GOT3 (cell line): ENCODE measurements around the gene SIPA1.

ENCODE experiments used
- DNase-seq: peaks from one replicate; lab custom pipeline; 2025; ENCODE audit warnings: mixed read lengths; lab: John Stamatoyannopoulos, UW

SIPA1 gene

DNA sequence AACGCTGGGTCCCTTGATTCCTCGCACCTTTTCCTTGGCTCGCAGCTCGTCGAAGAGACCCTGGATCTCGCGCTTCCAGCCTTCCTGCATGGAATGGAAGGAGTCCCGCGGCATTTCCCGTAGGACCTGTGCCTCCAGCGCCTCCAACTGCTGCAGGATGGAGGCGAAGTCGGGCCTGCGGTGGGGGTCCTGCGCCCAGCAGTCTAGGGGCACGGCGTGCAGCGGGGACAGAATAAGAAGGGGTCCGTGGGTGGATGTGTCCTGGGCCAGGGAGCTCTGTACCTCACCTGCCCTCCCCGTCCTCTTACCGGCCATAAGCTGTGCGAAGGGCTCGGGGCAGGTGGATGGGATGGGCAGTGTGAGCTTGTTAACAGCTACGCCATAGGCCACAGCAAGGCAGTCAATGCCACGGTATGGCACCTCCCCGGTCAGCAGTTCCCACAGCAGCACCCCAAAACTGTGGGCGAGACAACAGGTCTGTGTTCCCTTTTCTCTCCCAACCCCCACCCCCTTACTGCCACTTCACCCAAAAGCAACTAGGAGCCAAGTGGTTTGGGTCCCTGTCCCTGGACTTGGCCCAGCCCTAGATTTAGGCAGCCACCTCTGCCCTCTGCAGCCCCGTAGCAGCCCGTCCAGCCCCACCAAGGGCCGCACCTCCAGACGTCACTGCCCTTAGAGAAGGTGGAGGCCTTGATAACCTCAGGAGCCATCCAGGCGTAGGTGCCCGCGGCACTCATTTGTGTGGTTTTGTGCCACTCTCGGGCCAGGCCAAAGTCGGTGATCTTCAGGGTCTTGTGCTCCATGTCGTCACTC lies 30.1 kb upstream of the SIPA1 start:
- DNase-seq = no peak

DNA sequence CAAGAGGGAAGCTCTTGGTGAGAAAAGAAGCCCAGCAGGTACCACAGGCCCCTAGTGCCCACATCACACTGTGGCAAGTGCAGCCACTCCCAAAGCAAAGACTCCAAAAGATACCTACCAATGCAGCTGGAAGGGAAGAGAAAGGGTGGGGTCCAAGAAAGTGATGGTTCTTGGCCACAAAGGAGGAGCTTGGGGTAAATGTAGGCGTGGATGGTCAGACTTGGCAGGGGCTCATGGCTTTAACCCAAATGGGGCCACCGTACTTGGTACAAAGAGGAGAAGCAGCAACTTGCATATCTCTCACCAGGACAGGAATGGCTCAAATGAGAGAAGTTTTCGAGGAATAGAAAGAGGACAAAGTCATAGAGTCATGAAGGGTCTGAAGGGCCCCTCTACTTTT lies 28.7 kb upstream of the SIPA1 start:
- DNase-seq = no peak

DNA sequence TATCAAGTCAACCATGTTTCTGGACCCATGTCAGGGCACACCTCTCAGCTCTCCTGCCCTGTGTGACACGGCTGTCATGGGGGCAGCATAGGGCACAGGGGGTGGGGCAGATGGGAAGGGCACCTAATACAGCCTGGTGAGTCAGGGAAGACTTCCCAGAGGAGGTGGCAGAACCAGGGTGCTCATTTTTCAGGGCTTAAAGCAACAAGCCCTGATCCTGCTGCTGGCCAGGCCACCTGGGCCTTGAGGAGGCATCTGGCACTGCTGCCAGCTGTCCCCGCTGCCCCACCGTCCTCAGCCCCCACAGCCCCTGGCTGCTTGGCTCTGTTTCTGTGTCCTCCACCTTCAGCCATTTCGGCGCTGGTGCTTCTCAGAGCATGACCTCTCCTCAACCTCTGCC lies 28.2 kb upstream of the SIPA1 start:
- no peak for DNase-seq

DNA sequence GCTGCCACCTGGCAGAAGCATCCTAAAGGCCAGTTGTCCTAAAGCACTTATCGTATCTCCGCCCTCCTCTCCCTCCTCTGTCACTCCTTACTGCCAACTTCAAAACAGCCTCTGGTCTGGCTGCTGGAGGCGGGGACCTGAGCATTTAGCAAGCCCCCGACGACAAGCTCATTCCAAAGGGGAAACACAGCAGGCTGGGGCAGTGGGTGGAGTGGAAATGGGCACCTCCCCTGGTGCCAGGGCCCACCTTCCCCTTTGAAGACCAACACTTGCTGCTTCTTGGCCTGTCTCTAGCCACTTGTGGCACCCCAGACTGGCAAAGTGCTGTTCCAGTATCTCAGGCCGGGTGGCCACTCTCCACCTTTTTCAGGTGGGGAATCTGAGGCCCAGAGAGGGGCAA lies 27.5 kb upstream of the SIPA1 start:
- DNase-seq = no peak

DNA sequence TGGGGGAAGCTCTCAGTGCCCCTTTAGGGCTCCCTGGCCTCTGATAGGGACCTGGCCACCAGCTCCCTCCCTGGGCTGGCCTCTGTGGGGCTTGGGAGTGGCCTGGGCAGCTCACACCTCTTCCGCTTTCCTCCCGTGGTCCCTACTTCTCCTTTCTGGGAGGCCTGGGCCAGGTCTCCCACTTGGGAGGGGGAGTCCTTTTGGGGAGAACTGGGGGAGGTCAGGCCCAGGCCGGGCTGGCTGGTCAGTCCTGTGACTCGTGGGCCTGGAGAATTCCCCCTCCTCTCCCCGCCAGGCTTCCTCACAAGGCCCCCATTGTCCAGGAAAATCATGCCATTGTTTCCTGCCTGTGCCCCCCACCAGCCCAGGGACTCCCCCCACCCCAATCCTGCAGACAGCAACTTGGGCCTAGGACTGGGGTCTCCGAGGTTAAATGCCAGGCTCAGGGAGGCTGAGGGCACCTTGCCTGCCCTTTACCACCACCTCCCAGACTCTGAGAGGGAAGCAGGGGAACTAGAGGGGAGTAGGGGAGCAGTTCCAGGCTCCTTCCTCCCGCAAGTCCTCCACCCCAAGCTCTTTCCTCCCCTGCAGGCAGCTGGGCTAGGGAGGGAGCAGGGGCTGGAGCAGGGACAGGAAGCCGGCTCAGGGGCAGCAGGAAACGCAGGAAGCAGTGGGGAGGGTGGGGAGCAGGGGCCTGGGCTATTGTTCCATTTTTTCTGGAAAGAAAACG lies 26.7 kb upstream of the SIPA1 start:
- DNase-seq = no peak

DNA sequence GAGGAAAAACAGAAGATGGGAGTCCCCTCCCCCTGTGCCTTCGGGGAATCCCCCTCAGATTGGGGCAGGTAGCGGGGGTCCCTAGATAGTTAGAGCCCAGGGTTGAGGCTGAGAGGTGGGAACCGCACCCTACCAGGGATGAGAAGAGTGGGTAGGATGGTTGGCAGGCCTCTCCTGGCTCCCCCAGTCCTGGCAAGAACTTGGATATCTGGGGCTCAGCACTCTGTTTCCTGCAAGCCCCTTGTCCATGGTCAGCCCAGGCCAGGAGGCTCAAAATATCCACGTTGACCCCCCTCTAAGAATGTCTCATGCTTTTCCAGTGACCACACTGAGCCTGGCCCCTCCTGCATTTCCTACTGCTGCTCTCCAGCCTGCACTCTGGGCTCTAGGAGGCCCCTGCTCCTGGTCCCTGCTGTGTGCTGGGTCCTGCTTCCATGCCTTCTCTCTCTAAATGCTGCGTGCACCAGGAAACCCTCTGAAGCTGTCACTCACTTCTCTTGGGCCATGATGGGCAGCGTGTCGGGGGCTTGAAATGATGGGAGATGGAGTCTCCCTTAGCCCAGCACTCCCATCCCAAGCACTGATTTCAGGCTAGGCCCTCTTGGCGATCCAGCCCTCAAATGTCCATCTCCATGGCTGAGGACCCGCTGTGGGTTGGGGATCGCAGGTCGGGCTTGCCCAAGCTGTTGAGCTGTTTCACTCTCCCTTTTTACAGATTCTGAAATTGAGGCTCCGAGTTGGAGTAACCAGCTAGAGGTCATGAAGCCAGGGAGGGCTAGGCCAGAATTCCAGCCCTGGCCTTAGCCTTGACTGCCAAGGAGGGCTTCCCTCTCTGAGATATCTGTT lies 25.9 kb upstream of the SIPA1 start:
- DNase-seq = no peak

DNA sequence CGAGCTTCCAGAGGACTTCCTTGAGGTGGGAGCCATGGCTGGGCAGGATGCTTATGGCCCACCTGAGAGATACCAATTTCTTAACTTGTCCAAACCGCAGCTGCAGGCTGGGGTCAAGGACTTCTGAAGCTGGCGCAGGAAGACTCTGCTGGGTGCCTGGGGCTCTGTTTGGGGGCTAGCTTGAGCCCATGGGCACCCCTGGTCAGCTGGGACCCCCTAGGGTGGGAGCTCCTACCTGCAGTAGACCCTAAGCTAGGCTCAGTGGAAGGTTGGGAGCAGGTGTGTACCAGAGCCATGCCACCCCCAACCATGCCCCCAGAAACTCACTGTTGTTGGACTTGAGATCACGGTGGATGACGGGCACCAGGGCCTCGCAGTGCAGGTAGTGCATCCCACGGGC lies 25.2 kb upstream of the SIPA1 start:
- no peak for DNase-seq

DNA sequence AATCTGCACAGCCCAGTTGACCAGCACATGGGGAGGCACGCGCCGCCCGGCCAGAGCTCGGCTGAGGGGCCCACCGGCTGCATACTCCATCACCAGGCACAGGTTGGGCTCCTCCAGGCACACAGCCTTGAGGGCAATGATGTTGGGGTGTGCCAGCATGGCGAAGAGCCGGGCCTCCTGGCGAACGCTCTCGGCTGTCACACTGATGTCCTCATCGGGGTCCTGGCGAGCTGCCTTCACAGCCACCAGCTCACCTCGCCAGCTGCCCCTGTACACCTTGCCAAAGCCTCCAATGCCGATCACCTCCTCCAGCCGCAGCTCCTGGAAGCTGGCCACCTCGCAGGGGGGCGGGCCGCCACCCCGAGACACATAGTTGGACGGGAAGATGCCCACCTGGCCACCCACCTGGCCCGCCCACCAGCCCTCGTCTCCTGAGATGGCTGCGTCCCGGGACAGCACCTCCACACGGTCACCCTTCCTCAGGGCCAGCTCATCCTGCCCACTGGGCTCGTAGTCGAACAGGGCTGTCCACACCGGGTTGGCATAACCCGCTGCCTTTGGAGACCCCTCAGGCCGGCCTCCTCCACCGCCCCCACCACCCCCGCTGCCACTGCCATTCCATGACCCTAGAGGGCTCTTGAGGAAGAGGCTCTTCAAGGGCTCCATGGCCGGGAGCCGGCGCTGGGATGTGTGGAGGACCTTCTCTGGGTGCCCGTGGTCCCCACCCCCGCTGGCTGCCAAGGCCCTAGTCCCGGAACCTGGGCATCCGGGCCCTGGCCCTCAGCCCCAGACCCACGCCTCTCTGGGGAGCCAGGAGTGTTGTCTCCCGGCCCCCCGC lies 24.6 kb upstream of the SIPA1 start:
- no peak for DNase-seq

DNA sequence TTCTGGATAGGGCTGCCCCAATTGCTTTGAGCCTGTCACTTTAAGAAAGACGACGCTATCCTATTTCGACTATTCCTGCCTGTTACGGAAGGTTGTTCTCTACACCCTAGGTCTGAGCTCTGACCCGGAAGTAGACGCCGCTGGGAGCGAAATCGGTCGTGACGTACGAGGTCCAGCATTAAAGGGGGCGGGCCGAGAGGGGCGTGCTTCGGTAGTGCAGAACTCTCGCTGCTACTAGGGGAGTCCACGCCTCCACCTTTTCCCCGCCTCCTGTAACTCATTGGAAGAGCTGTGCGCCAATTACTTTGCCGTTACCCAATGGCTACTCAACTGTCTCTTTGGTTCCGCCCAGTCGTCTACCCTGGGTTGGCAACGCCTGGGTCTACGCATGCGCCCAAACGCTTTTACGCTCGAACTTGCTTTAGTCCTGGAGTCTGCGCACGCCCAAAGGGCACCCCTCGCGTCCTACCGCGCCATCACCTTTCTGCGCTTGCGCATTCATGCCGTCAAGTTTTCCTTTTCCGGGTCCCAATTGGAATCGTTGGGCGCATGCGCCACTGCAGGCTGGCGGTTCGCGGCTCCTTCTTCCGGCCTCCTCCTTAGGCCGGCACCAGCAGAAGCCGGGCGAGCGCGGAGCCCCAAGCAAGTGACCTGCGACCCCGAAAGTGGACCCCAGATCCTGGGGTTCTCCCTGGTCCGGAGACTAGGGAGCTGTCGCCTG lies 22.5 kb upstream of the SIPA1 start, which contains the start of gene PCNX3:
Gene PCNX3, plus strand, starts transcription at position 548 of the 721 bp plus-strand sequence. CDS start 536 bp downstream, outside the sequence.
- DNase-seq = peak; percentile 99

DNA sequence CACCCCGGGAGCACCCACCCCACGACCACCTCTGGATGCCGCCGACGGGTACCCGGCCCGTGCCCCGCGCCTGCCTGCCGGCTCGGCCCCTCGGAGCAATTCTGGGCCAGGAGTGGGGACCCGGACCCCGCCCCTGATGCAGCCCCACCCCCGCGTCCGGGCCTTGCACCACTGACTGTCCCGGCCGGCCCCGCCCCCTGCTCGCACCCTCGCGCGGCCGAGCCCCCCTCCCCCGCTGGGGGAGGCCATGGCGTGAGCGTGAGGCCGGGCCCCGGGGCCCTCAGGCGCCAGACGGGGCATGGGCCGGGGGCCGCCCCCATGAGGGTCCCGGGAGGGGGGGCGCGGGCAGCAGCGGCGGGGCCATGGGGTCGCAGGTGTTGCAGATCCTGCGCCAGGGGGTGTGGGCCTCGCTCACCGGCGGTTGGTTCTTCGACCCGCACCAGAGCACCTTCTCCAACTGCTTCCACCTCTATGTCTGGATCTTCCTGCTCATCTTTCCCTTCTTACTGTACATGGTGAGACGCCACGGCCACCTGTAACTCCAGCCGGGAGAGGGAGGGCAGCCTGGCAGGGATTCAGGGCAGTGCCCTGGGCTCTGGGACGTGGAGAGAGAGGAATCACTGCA lies 21.8 kb upstream of the SIPA1 start:
- no peak for DNase-seq

DNA sequence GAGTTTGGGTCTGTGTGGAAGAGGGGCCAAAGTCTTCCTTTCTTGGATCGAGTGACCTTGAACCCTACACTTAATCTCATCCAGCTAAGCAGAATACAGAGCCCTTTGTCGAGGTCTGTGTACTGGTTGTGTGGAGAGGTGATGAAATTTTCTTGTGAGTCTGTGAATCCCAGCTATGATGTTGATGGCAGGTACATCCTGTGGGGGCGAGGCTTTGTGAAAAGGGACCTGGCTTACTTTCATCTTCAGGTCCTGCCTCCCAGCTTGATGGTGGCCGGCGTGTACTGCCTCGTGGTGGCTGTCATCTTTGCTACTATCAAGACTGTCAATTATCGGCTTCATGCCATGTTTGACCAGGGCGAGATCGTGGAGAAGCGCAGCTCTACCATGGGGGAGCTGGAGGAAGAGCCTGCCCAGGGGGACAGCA lies 21.3 kb upstream of the SIPA1 start:
- no peak for DNase-seq

DNA sequence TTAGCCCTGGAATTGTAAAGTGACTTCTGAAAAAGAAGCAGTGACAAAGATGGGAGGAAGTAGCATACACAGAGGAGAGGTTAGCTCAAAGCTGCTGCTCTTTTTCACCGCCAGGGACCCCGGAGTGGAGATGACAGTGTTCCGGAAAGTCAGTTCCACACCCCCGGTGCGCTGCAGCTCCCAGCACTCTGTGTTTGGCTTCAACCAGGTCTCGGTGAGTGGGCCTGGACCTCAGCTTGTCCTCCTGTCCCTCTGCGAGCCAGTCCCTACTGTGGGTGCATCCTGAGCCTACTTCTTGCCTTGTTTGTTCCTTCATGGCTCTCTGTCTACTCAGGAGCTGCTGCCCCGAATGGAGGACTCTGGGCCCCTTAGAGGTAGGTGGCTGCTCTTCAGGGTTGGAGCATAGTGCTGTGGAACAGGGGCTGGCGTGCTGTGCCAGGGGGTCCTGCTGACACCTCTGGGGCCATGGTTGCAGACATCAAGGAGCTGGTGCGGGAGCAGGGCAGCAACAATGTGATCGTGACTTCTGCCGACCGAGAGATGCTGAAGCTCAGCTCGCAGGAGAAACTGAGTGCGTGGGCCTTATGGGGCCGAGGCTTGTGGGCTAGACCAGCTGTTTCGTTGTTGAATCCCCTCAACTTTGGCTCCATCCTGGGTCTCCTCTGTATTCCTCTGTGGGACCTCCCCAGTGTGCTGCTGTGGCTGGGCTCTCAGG lies 20.6 kb upstream of the SIPA1 start:
- no peak for DNase-seq

DNA sequence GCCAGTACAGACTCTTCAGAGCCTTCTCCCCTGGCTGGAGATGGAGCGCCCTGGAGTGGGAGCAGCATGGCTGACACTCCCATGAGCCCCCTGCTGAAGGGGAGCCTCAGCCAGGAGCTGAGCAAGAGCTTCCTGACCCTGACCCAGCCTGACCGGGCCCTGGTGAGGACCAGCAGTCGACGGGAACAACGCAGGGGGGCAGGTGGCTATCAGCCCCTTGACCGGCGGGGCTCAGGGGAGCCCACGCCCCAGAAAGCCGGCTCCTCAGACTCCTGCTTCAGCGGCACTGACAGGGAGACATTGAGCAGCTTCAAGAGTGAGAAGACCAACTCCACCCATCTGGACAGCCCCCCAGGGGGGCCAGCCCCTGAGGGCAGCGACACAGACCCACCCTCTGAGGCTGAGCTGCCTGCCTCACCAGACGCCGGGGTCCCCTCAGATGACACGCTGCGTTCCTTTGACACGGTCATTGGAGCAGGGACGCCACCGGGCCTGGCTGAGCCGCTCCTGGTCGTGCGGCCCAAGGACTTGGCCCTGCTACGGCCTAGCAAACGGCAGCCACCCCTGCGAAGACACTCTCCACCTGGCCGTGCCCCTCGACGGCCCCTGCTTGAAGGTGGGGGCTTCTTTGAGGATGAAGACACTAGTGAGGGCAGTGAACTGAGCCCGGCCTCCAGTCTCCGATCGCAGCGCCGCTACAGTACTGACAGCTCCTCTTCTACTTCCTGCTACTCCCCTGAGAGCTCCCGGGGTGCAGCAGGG lies 19.7 kb upstream of the SIPA1 start:
- no peak for DNase-seq

DNA sequence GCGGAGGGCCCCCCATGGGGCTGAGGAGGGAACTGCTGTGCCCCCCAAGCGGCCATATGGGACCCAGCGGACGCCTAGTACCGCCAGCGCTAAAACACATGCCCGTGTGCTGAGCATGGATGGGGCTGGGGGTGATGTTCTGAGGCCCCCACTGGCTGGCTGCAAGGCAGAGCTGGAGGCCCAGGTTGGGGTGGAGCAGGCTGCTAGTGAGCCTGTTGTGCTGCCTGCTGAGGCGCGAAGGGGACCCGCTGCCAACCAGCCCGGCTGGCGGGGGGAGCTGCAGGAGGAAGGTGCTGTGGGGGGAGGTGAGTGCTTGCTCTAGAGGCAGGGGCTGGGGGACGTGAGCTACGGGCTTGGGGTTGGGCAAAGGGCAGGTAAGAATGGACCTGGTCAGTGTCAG lies 19.1 kb upstream of the SIPA1 start:
- DNase-seq = no peak

DNA sequence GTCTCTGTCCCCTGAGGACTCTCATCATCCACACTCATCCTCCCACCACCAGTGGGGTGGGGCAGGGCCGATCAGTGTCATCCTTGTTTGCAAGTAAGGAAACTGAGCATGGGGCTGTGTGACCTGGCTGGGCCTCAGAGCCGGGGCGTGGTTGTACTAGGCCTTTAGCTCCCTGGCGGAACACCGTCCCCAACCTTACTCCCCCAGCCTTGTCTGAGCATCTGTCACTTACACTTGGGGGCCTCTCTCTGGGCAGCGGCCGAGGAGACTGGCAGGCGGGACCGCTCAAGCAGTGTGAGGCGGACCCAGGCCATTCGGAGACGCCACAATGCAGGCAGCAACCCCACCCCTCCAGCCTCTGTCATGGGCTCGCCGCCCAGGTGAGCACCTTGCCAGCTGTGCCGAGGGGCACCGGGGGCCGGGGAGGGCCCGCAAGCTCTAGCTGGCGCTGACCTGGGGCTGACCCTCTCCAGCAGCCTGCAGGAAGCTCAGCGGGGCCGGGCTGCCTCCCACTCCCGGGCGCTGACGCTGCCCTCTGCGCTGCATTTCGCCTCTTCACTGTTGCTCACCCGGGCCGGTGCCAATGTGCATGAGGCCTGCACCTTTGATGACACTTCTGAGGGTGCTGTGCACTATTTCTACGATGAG lies 18.5 kb upstream of the SIPA1 start:
- DNase-seq = no peak

DNA sequence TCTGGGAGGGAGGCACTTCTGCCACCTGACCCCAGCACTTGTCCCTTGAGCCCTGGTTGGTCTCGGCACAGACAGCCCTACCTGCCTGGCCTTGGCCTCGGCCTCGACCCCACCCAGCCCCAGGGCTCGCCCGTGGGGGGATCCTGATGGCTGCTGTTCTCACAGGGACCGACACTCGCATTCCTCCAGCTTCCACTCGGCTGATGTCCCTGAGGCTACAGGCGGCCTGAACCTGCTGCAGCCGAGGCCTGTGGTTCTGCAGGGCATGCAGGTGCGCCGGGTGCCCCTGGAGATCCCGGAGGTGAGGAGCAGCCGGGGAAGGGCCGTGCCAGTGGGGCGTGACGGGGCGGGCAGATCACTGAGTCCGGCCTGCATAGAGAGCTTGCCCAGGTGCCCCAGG lies 17.2 kb upstream of the SIPA1 start:
- no peak for DNase-seq

DNA sequence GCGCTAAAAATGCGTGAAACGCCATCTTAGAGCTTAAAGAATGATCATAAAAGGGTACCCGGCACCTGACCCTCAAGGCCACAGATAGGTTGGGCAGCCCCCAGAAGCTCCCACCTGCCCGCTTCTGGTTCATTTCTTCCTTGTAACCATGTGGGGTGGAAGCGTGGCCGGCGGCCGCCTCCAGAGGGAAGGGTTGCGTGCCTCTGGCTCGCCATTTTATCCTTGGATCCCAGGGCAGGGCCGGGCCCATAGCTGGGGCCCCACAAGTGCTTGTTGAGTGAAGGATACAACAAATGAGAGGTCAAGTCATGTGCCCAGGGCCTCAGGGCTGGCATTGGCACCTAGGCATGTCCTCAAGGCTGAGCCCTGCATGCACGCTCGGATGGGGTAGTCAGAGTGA lies 16.4 kb upstream of the SIPA1 start:
- DNase-seq = no peak

DNA sequence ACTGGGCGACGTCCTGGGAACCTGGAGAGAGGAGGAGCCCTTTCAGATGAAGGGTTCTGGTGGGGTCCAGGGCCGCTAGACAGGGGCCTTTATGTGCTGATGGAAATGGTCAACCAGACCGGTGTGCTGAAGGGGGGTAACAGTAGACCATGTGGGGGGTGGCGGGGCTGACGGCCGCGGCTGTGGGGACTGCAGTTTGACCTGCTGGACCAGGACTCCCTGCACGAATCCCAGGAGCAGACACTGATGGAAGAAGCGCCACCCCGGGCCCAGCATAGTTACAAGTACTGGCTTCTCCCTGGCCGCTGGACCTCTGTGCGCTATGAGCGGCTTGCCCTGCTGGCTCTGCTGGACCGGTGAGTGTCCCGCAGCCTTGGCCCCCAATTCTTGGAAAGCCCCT lies 15.9 kb upstream of the SIPA1 start:
- no peak for DNase-seq

DNA sequence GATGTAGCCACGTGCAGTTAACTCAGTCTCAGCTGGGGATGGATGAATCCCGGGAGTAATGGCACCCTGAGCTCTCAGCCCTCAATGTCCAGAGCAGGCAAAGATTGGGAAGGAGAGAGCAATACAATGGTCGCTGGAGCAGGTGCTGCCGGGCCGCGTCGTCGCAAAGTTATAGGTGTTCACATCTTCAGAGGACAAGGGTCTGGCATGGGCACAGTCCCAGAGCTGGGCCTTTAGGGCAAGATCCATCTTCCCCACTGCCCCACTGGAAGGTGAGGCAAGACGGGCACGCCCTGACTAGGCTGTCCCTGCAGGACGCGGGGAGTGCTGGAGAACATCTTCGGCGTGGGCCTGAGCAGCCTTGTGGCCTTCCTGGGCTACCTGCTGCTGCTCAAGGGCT lies 14.7 kb upstream of the SIPA1 start:
- no peak for DNase-seq
